Nephron (organoid): ENCODE results near the gene ZNF470.

ENCODE experiments used
- H3K27ac Mint-ChIP-seq, 3 experiments: 2 replicates each; pipeline ENCODE4 v1.8.0; 2020; ENCODE audit warnings: mixed read lengths in 3 of 3, mild to moderate bottlenecking in 2 of 3, moderate library complexity in 1 of 3
- H3K27me3 Mint-ChIP-seq: 2 replicates; pipeline ENCODE4 v1.8.0; 2021; ENCODE audit warnings: low read depth, mild to moderate bottlenecking, moderate library complexity, mixed read lengths
- H3K36me3 Mint-ChIP-seq: 2 replicates; pipeline ENCODE4 v1.8.0; 2020; ENCODE audit warnings: low read depth, mixed read lengths
- H3K4me1 Mint-ChIP-seq: 2 replicates; pipeline ENCODE4 v1.8.0; 2020; ENCODE audit warnings: mixed read lengths
- H3K4me3 Mint-ChIP-seq, 3 experiments: 2 replicates each; pipeline ENCODE4 v1.8.0; 2020; ENCODE audit warnings: mild to moderate bottlenecking in 3 of 3, mixed read lengths in 3 of 3, moderate library complexity in 2 of 3
- H3K9me3 Mint-ChIP-seq: 2 replicates; pipeline ENCODE4 v1.8.0; 2020; ENCODE audit warnings: mixed read lengths
- TF ChIP-seq, protein P1 (sequence below), 3 experiments: fragments of 200-600 bp; sonication (generic); IDR thresholded peaks; one replicate each; pipeline ENCODE4 v1.5.0; 2021; ENCODE audit warnings: antibody characterized with exemption in 3 of 3; ENCODE audit not compliant: unreplicated experiment in 3 of 3

The ZNF470 gene

DNA sequence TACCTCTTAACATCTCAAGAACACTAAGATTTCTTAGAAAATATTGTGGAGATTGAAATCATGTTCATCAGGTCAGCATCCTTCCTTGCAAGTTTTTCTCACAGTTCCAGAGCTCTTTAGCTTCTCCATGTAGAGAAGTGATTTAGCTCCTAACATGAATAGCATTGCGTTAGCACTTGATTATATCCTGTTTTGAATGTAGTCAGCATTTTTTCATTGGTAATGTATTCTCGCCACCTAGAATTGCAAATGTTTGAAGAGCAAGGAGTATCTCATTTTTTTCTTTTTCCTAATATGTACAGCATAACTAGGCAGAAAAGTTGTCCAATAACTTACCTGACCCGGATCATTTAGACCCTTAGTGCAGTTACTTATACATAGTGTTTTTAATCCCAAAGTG, 6.6 kb downstream of the ZNF470 start:
- H3K27ac Mint-ChIP-seq: no peak overlapping the region
- H3K27me3 Mint-ChIP-seq: no peaks in the 10 kb centered on the region
- H3K4me1 Mint-ChIP-seq: no peaks in the 10 kb centered on the region
- H3K9me3 Mint-ChIP-seq: peaks cover 85% of the 10 kb centered on the region
- TF ChIP-seq, protein P1, sequence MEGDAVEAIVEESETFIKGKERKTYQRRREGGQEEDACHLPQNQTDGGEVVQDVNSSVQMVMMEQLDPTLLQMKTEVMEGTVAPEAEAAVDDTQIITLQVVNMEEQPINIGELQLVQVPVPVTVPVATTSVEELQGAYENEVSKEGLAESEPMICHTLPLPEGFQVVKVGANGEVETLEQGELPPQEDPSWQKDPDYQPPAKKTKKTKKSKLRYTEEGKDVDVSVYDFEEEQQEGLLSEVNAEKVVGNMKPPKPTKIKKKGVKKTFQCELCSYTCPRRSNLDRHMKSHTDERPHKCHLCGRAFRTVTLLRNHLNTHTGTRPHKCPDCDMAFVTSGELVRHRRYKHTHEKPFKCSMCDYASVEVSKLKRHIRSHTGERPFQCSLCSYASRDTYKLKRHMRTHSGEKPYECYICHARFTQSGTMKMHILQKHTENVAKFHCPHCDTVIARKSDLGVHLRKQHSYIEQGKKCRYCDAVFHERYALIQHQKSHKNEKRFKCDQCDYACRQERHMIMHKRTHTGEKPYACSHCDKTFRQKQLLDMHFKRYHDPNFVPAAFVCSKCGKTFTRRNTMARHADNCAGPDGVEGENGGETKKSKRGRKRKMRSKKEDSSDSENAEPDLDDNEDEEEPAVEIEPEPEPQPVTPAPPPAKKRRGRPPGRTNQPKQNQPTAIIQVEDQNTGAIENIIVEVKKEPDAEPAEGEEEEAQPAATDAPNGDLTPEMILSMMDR (IDR thresholded peaks at IDR 0.05; ENCODE audit: unreplicated experiment in 3 of 3): no peak
- peaks cover 97% of the 10 kb centered on the region for H3K36me3 Mint-ChIP-seq
- H3K4me3 Mint-ChIP-seq: no peak overlapping the region

DNA sequence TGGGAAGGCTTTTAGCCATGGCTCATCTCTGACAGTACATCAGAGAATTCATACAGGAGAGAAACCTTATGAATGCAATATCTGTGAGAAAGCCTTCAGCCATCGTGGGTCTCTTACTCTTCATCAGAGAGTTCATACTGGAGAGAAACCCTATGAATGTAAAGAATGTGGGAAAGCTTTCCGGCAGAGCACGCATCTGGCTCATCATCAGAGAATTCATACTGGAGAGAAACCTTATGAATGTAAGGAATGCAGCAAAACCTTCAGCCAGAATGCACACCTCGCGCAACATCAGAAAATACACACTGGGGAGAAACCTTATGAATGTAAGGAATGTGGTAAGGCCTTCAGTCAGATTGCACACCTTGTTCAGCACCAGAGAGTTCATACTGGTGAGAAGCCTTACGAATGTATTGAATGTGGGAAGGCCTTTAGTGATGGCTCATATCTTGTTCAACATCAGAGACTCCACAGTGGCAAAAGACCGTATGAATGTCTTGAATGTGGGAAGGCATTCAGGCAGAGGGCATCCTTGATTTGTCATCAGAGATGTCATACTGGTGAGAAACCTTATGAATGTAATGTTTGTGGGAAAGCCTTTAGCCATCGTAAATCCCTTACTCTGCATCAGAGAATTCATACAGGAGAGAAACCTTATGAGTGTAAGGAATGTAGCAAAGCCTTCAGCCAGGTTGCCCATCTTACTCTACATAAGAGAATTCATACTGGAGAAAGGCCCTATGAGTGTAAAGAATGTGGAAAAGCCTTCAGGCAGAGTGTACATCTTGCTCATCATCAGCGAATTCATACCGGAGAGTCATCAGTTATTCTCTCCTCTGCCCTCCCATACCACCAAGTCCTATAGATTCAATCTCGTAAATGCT, 10.7 kb downstream of the ZNF470 start:
- TF ChIP-seq, protein P1 (IDR thresholded peaks at IDR 0.05; ENCODE audit: unreplicated experiment in 3 of 3): no peak
- Mint-ChIP-seq H3K36me3 (peaks cover 91% of the 10 kb centered on the region), H3K27ac (no peak overlapping the region), H3K4me3 (no peak overlapping the region), H3K9me3 (peaks cover 91% of the 10 kb centered on the region), H3K27me3 (no peaks in the 10 kb centered on the region), H3K4me1 (no peaks in the 10 kb centered on the region)

DNA sequence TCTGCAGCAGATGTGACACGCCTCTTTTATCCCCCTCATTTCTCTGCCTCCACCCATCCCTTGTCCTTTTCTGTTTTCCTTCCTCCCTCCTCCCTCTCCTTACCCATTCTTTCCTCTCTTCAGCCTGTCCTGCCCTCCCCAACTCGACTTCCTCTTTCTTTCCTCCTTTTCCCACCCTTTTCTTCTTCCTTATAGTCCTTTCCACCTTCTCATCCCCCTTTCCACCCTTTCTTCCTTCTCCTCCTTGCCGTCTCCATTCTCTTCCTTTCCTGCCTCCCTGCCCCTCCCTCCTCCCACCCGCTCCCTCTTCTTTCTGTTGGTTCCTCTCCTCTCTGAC, 27.1 kb downstream of the ZNF470 start:
- Mint-ChIP-seq H3K36me3 (peaks cover 51% of the 10 kb centered on the region), H3K27me3 (no peaks in the 10 kb centered on the region), H3K9me3 (peaks cover 53% of the 10 kb centered on the region), H3K4me1 (peaks cover 11% of the 10 kb centered on the region), H3K4me3 (peak overlapping the region; percentile 93 to 97 (median 94)), H3K27ac (peak overlapping the region in 2 of 3 experiments; percentile 64 to 66)
- TF ChIP-seq, protein P1 (IDR thresholded peaks at IDR 0.05; ENCODE audit: unreplicated experiment in 3 of 3): no peak

DNA sequence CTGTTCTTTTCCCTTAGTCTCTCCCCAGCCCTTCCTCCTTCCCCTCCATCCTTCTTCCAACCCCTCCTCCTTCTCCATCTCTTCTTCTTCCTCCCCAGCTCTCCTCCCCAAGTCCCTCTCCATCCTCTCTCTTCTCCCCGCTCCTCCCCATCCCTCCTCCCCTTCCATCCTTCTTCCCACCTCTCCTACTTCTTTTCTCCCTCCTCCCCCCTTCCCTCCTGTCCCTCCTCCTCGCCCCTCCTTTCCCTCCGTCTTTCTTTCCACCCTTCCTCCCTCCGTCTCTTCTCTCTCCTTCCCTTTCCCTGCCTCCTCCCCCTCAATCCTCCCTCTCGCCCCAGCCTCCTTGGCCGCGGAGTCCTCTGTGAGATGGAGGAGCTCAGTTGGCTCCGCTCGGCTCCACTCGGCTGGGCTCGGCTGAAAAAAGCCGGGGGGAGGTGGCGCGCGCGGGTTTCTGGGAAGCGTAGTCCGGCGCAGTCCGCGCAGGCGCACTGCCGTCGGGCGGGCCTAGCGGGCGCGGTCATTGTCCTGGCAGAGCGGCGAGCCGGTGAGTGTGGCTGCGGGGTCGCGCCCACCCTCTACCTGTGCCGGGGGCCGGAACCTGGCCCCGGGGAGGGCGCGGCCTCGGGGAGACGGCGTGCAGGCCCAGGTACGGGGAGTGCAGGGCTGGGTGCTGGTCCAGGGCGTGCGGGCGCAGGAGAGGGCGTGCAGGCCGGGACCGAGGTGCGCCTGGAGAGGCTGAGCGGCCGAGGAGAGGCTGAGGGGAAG, 27.7 kb downstream of the ZNF470 start, which contains the start of gene ZNF71:
TSS of gene ZNF71 (plus strand) at position 520 of the 765 bp plus-strand sequence. CDS start 6,257 bp downstream, outside the sequence.
- H3K36me3 Mint-ChIP-seq: peaks cover 56% of the 10 kb centered on the region
- H3K4me3 Mint-ChIP-seq: peak within 1 kb of the TSS; percentile 93 to 97 (median 94)

DNA sequence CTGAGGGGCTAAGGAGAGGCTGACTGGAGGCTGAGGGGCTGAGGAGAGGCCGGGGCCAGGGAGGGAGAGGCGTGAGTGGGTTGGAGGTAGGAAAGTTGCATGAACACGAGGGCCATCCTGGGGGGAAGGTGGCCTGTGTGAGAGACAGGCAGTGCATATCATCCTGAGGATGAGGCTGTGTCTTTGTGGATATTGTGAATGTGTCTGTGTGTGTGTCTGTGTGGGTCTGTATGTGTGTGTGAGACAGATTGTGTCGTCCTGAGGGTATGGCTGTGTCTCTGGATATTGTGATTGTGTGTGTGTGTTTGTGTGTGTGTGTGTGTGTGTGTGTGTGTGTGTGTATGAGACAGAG, 28.3 kb downstream of the ZNF470 start:
- TF ChIP-seq, protein P1 (IDR thresholded peaks at IDR 0.05; ENCODE audit: unreplicated experiment in 3 of 3): no peak
- Mint-ChIP-seq H3K27ac (peak overlapping the region; percentile 36 to 64 (median 56)), H3K36me3 (peaks cover 60% of the 10 kb centered on the region), H3K9me3 (peaks cover 54% of the 10 kb centered on the region), H3K4me3 (peak overlapping the region; percentile 93 to 97 (median 94)), H3K27me3 (no peaks in the 10 kb centered on the region), H3K4me1 (peaks cover 11% of the 10 kb centered on the region)

More for the DNA sequence above, 27.7 kb downstream of the ZNF470 start, which contains the start of gene ZNF71:
- Mint-ChIP-seq H3K4me1 (peaks cover 11% of the 10 kb centered on the region), H3K27me3 (no peaks in the 10 kb centered on the region), H3K9me3 (peaks cover 56% of the 10 kb centered on the region), H3K27ac (peak within 1 kb of the TSS; percentile 36 to 66 (median 64))
- TF ChIP-seq, protein P1 (IDR thresholded peaks at IDR 0.05; ENCODE audit: unreplicated experiment in 3 of 3): no peak
